Keratinocyte (primary cell): ENCODE results near the gene NTNG2. TPM values are rescaled to one million over a fixed set of nuclear protein-coding genes. Genes with fewer than 3 reads are reported as not detected.

Source experiments
- DNase-seq: peaks from one replicate; pipeline ENCODE4 v3.0.0-alpha.2; 2011; ENCODE audit warnings: low read depth, missing footprints, low spot score
- FAIRE-seq: peaks from 2 replicates; lab custom pipeline; 2011; peaks lifted over from hg19 to GRCh38; lab: Jason Lieb, UNC
- H2AFZ ChIP-seq: 2 replicates; pipeline ENCODE4 v1.6.0; 2012; ENCODE audit warnings: low read length, control low read depth, inconsistent platforms; ENCODE audit not compliant: control insufficient read depth
- H3K27ac ChIP-seq: 2 replicates; pipeline ENCODE4 v1.5.1; 2011; ENCODE audit warnings: low read length; ENCODE audit not compliant: control insufficient read depth, insufficient read depth
- H3K27me3 ChIP-seq: 3 replicates; pipeline ENCODE4 v1.6.0; 2011; ENCODE audit warnings: low read length; ENCODE audit not compliant: control insufficient read depth, insufficient read depth; ENCODE audit errors: extremely low read depth
- H3K36me3 ChIP-seq, 2 experiments: 2 replicates in 1 of 2; 3 replicates in 1 of 2; pipeline ENCODE4 v1.5.1; 2011; ENCODE audit warnings: low read length in 2 of 2, mild to moderate bottlenecking in 1 of 2; ENCODE audit not compliant: control insufficient read depth in 2 of 2, insufficient read depth in 2 of 2; ENCODE audit errors: extremely low read depth in 1 of 2
- H3K4me1 ChIP-seq: 3 replicates; pipeline ENCODE4 v1.5.1; 2011; ENCODE audit warnings: low read length; ENCODE audit not compliant: control insufficient read depth, insufficient read depth; ENCODE audit errors: extremely low read depth
- H3K4me2 ChIP-seq: 3 replicates; pipeline ENCODE4 v1.6.0; 2011; ENCODE audit warnings: low read depth, low read length; ENCODE audit not compliant: control insufficient read depth, insufficient read depth; ENCODE audit errors: extremely low read depth
- H3K4me3 ChIP-seq, 3 experiments: fragments of 200-600 bp in 1 of 3; sonication (generic) in 1 of 3; 2 replicates in 2 of 3; 3 replicates in 1 of 3; pipeline ENCODE4 v1.5.1; 2011 to 2016; ENCODE audit warnings: low read length in 3 of 3, mild to moderate bottlenecking in 3 of 3, control low read depth in 2 of 3, inconsistent platforms in 1 of 3, low read depth in 1 of 3, mixed read lengths in 1 of 3, mixed run types in 1 of 3, moderate library complexity in 1 of 3; ENCODE audit not compliant: control insufficient read depth in 2 of 3, insufficient read depth in 2 of 3; ENCODE audit errors: extremely low read depth in 1 of 3
- H3K79me2 ChIP-seq: 2 replicates; pipeline ENCODE4 v1.6.0; 2012; ENCODE audit warnings: low read length; ENCODE audit not compliant: control insufficient read depth, insufficient read depth
- H3K9ac ChIP-seq: 3 replicates; pipeline ENCODE4 v1.6.0; 2011; ENCODE audit warnings: low read length; ENCODE audit not compliant: control insufficient read depth, insufficient read depth; ENCODE audit errors: extremely low read depth
- H3K9me1 ChIP-seq: 3 replicates; pipeline ENCODE4 v1.6.0; 2011; ENCODE audit warnings: low read length; ENCODE audit not compliant: control insufficient read depth, insufficient read depth; ENCODE audit errors: extremely low read depth
- H3K9me3 ChIP-seq: 2 replicates; pipeline ENCODE4 v1.5.1; 2012; ENCODE audit warnings: low read depth, low read length; ENCODE audit not compliant: control insufficient read depth
- H4K20me1 ChIP-seq: 3 replicates; pipeline ENCODE4 v1.6.0; 2011; ENCODE audit warnings: low read length; ENCODE audit not compliant: control insufficient read depth, insufficient read depth; ENCODE audit errors: extremely low read depth
- CTCF ChIP-seq, 3 experiments: IDR thresholded peaks in 1 of 3; conservative IDR thresholded peaks in 1 of 3; optimal IDR thresholded peaks in 1 of 3; 2 replicates in 2 of 3; 3 replicates in 1 of 3; pipeline versions ENCODE3 to v1.5.1; 2011; ENCODE audit warnings: low read length in 3 of 3, mild to moderate bottlenecking in 3 of 3, moderate library complexity in 2 of 3, control low read depth in 1 of 3, inconsistent platforms in 1 of 3; ENCODE audit not compliant: insufficient read depth in 2 of 3; ENCODE audit errors: extremely low read depth in 1 of 3
- EZH2 ChIP-seq: IDR thresholded peaks from one replicate; pipeline ENCODE4 v1.6.1; 2012; ENCODE audit warnings: inconsistent platforms, mild to moderate bottlenecking, low read length, moderate library complexity
- dilution Hi-C: fragments of 300-500 bp; cut with MboI; formaldehyde crosslinking; loops from one replicate; pipeline ENCODE4 v1.7.0; 2020; ENCODE audit warnings: low sequenced_read_pairs; ENCODE audit not compliant: extremely low pct_ligation_motif_present
- polyA plus RNA-seq, 5 experiments: library from polyadenylated mRNA; depleted of rRNA in 3 of 5; stranded (reverse) in 3 of 5; stranded (forward) in 1 of 5; unstranded in 1 of 5; fragments of >200 nt; gene quantifications; 1 replicate in 1 of 5; 2 replicates in 3 of 5; 3 replicates in 1 of 5; pipeline versions ENCODE4 v1.2.1 to v1.2.3, GENCODE V29; 2011 to 2012; ENCODE audit warnings: missing spikeins in 2 of 5, low read depth in 1 of 5, low replicate concordance in 1 of 5

Gene NTNG2
- polyA plus RNA-seq, 1 donor (not counting 4 experiments of a cell fraction or from before 2014, with no cell fraction given), result 0.05 TPM

- peaks cover 50% of the 10 kb centered on the region for H3K27me3 ChIP-seq
- DNase-seq, result no peak
- TF ChIP-seq CTCF (optimal IDR thresholded peaks at IDR 0.05 in 1 of 3, IDR thresholded peaks at IDR 0.05 in 1 of 3, conservative IDR thresholded peaks at IDR 0.05 in 1 of 3; ENCODE audit: extremely low read depth in 1 of 3, insufficient read depth in 2 of 3, low read length in 3 of 3) (no peak), EZH2 (no peak)
Observed at GRCh38 chr9:132146039-132146438, 15.8 kb upstream of the NTNG2 start.

DNA sequence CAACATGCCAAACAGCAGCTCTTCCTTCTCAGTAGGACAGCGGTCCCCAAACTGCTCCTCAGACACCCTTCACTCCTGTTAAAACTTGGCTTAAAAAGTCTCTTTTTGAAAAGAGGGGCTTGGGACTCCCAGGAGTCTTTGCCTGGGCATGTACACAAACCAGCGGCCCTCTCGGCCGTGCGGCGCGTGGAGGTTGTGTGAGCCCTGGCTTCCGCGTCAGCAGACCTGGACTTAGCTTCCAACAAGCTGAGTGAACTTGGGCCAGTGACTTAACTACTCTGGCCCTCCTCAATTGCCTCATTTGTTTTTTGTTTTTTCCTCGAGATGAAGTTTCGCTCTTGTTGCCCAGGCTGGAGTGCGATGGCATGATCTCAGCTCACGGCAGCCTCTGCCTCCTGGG, 15.3 kb upstream of the NTNG2 start:
- Histone ChIP-seq H3K79me2 (no peaks in the 10 kb centered on the region), H3K9me3 (no peaks in the 10 kb centered on the region), H3K4me3 (no peak overlapping the region), H4K20me1 (peaks cover 3% of the 10 kb centered on the region), H3K4me1 (peaks cover 7% of the 10 kb centered on the region), H3K9ac (no peak overlapping the region), H3K4me2 (no peak overlapping the region), H3K27me3 (peaks cover 46% of the 10 kb centered on the region), H3K36me3 (no peaks in the 10 kb centered on the region), H3K9me1 (no peaks in the 10 kb centered on the region), H3K27ac (no peak overlapping the region), H2AFZ (no peak overlapping the region)
- dilution Hi-C loops, result no loop called here
- no peak for FAIRE-seq
- no peak for TF ChIP-seq CTCF (optimal IDR thresholded peaks at IDR 0.05 in 1 of 3, IDR thresholded peaks at IDR 0.05 in 1 of 3, conservative IDR thresholded peaks at IDR 0.05 in 1 of 3; ENCODE audit: extremely low read depth in 1 of 3, insufficient read depth in 2 of 3, low read length in 3 of 3)
- no peak for TF ChIP-seq EZH2
- DNase-seq, result no peak

More at GRCh38 chr9:132146039-132146438, 15.8 kb upstream of the NTNG2 start:
- Histone ChIP-seq H3K36me3 (no peaks in the 10 kb centered on the region), H2AFZ (no peak overlapping the region), H3K4me2 (no peak overlapping the region), H3K9me3 (no peaks in the 10 kb centered on the region), H3K4me1 (peaks cover 7% of the 10 kb centered on the region), H4K20me1 (peaks cover 3% of the 10 kb centered on the region), H3K9me1 (no peaks in the 10 kb centered on the region), H3K79me2 (no peaks in the 10 kb centered on the region), H3K27ac (no peak overlapping the region), H3K4me3 (no peak overlapping the region), H3K9ac (no peak overlapping the region)
- dilution Hi-C loops, result no loop called here
- FAIRE-seq, result no peak
